ENCODE data around the gene TMEM44.

- TF ChIP-seq ESRRG (CRISPR knock-in tag; IDR thresholded peaks at IDR 0.05) (no peak), OSR1 (CRISPR knock-in tag; IDR thresholded peaks at IDR 0.05) (no peak), BACH2 (CRISPR knock-in tag; IDR thresholded peaks at IDR 0.05; ENCODE audit: borderline replicate concordance) (no peak), ISL1 (CRISPR knock-in tag; IDR thresholded peaks at IDR 0.05) (no peak)
Measured at GRCh38 chr3:194631696-194632095, 1.5 kb downstream of the TMEM44 start.

All from SK-N-SH treated with all-trans-retinoic acid at 6 μM for 48 hours (cell line).